IPS-11a (cell line): ENCODE data around the gene RRH.
"Not testable (repeated sequence)": the region's sequence is repeated elsewhere in the genome, so short reads cannot be mapped to it uniquely, and the experiment has no call there.

ENCODE experiments used
- H3K4me3 ChIP-seq: one replicate; pipeline ENCODE4 v1.5.1; 2013; ENCODE audit warnings: low read depth, low read length, control low read depth

Gene RRH

GRCh38 chr4:109836985-109837384 lies 9.2 kb downstream of the RRH start:
- H3K4me3 ChIP-seq = no peak overlapping the region

DNA sequence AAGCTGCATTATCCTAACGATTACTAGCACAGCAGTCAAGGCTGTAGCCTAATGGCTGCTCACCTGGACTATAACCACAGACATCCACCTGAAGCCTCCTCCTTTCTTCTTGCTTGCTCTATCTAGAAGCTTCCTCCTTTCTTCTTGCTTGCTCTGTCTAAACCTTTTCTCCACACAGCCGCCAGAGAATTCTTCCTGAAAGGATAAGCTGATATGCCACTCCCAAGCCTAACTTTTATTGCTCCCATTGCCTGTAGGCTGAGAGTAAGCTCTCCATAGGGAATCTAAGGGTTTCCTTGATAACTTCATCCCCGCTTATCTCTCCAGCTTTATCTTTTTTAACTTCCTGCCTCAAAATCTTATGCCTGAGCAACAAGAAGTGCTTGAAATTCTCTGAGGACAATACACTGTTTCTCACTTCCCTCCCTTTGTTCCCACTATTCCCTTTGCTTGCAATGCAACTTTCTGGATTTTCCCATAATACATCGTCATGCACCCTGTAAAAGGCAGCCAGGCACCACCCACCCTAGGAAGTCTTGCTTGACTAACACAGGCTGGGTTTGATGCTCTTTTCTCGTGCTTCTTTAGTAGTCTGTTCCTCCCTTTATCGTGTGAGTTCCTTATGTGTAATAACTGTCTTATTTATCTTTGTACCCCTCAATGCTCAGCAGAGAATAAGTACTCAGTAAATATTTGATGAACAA lies 18.8 kb downstream of the RRH start:
- no peak overlapping the region for H3K4me3 ChIP-seq

DNA sequence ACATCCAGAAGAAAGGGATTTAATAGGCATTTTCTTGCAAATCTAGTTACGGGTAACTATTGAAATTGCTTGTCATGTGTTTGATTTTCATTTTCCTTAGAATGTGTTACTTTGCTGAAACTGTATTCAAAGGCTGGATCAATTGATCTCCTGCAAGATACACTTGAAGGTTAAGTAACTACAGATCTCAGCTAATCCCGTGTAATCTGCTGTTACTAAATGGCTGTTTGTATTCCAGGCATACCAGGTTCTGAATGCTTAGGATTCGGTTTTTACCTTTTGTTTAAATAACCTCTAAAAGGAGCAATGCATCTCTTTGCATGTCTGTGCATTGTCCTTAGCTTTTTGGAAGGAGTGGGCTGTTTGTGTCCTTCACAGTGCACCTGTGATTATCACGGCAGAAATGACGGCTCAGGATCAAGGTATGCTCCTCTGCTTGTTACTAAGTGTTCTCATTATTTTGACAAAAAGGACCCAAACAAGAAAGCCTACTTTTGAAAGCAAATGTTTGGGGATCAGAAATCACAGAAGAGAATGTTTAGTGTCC lies 20.2 kb downstream of the RRH start, which contains the start of gene LRIT3:
TSS of gene LRIT3 (plus strand) at position 212 of the 547 bp plus-strand sequence. CDS start at position 307, 95 bp downstream.
- H3K4me3 ChIP-seq = no peak within 1 kb of the TSS

DNA sequence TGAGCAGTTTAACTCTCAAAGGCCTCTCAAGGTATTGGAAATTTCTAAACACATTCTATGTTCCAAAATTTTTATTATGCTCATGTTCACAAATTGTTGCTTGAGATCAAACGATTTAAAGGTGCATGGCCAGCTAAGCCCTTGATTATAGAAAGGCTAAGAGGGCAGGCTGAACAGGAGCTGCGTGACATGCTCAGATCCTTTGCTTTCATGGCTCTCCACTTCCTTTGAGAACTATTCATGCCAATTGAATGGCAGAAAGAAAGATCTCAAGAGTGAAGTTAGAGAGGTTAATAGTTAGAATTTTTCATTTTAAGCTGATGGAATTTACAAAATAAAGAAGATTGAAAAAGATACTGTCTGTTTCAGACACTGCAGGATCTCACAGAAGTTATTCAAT lies 20.7 kb downstream of the RRH start:
- no peak overlapping the region for H3K4me3 ChIP-seq

DNA sequence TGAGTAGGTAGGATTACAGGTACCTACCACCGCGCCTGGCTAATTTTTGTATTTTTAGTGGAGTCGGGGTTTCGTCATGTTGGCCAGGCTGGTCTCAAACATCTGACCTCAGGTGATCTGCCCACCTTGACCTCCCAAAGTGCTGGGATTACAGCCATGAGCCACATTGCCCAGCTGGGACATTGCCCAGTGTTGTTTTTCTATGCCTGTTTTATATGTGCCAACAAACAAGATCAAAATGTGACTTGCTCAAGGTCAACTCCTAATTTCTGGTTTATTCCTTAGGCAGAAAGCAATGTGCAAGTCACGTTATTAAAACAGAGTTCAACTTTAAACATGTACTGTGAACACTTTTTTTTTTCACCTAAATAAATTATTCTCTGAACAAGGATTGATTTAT lies 22.8 kb downstream of the RRH start:
- H3K4me3 ChIP-seq = no peak overlapping the region

- not testable (repeated sequence) for H3K4me3 ChIP-seq
Observed at GRCh38 chr4:109859426-109860300, 31.9 kb downstream of the RRH start.

GRCh38 chr4:109861271-109861670 lies 33.5 kb downstream of the RRH start:
- no peak overlapping the region for H3K4me3 ChIP-seq

DNA sequence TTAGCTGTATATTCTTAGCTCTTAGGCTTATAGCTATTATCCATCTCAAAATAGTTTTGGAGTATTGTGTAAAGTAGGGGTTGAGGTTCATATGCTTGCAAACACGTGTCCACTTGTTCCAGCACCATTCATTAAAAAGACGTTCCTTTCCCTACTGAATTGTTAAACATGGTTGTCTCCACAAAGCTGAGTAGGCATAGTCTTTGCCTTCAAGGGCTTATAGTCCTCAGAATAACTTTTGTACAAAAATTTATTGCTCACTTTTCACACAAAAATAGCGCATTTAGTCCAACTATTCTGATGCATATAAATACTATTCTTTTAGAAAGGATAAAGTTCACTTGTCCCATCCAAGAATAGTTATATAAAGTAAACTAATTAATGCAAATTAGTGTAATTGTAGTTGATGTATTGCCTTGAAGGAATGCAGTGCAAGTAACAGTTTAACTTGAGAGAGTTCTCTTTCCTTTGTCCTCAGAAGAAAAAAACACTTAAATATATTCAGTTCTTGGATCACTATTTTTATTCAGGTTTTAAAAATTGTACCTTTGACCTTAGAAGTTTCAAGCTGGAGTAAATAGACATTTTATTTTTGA lies 34.2 kb downstream of the RRH start:
- no peak overlapping the region for H3K4me3 ChIP-seq

GRCh38 chr4:109864134-109864533 lies 36.4 kb downstream of the RRH start:
- no peak overlapping the region for H3K4me3 ChIP-seq

DNA sequence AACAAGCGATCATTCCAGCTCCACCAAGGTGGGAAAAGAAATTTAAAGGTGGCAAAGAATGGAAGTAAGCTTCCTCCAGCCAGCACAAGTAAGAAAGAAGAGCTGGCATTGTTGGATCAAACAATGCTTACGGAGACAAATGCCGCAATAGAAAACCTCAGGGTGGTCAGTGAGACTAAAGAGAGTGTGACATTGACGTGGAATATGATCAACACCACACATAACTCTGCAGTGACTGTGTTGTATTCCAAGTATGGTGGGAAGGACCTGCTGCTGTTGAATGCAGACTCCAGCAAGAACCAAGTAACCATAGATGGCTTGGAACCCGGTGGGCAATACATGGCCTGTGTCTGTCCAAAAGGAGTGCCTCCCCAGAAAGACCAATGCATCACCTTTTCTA lies 42.3 kb downstream of the RRH start:
- H3K4me3 ChIP-seq = no peak overlapping the region

DNA sequence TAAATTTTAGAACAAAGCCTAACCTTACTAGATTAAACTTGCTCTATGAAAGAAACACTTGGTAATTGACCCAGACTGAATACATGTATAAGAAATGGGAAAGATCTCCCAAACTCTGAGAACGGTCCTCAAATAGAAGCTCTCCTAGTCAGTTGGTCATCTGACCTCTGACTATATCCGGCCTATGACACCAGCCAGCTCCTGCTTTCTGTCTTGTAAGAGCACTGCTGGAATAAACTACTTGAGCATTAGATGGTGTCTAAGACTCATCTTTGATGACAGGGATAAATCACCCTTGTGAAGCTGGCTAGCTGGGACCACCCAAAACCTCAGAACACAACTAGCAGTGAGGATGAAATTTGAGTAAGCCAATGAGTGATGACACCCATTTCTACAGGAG lies 44.3 kb downstream of the RRH start:
- H3K4me3 ChIP-seq = no peak overlapping the region

GRCh38 chr4:109872950-109873656 lies 45.3 kb downstream of the RRH start:
- no peak overlapping the region for H3K4me3 ChIP-seq

DNA sequence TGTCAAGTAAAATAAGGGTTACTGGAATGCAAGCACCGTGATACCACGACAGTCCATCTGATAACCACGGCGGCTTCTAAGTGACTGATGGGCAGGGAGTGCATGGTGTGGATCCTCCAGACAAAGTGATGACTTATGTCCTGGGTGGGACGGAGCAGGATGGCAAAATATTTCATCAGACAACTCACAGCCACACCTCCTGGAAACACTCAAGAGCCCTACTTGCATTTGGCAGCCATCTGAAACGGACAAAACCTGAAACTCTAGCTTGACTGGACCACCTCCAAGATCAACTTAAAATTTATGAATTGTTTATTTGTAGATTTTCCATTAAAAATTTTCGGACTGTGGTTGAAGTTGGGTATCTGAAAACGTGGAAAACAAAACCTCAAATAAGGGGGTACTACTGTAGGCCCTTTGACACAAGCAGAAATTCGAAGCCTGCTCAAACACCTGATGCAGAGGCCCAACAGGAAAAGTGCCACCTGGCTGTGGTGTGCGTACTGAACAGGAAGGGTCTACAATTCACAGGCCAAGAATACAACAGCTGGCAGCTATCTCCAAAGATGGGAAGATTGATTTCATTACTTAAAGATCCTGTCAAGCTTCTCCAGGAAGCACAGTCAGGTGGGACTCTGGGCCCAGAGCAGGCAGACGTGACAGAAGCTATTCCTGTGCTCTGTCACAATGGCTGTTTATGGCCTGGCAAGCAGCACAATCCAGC lies 46.2 kb downstream of the RRH start:
- H3K4me3 ChIP-seq = no peak overlapping the region

GRCh38 chr4:109875106-109875505 lies 47.3 kb downstream of the RRH start:
- H3K4me3 ChIP-seq = no peak overlapping the region

- not testable (repeated sequence) for H3K4me3 ChIP-seq
Observed at GRCh38 chr4:109875553-109875952, 47.8 kb downstream of the RRH start.

DNA sequence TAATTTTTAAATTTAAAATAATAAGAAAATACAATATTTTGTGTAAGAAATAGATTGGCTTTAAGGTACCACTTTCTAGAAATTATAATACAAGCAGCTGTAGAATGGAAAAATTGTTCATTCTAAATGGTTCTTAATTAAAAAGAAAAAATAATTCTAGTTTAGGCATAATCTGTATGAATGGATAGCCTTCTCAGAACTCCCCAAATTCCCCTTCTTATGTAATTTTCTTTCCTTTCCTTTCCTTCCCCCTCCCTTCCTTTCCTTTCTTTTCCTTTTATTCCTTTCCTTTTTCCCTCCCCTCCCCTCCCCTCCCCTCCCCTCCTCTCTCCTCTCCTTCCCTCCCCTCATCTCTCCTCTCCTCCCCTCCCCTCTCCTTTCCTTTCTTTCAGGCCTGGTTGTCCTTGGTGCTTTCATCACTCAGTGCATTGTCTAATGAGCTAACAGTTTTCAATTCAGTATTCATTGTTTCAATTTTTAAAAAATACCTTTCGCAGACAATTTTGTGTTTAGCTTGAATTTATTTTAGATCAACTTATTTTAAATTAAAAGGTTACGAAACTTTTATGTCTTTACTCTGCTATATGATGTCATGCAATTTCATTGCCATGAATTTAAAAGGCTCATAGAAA lies 49.0 kb downstream of the RRH start:
- no peak overlapping the region for H3K4me3 ChIP-seq

DNA sequence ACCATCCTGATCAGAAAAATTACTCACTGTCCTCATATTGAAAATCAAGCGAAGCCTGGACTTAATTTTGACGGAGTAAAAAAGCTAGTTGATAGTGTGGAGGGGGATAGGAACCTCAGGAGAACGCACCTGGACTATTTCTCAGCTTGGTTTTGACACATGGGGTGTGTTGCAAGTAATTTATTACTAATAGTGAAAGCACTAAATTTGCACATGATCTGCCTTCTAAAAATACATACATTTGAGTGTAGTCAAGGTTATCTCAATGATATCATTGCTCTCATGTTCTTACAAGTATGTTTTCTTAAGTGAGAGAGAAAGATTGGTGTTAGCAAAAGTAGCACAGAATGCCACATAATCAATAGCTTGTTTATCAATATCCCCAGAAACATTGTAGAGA lies 49.6 kb downstream of the RRH start:
- no peak overlapping the region for H3K4me3 ChIP-seq

- no peak overlapping the region for H3K4me3 ChIP-seq
Observed at GRCh38 chr4:109878355-109878754, 50.6 kb downstream of the RRH start.

DNA sequence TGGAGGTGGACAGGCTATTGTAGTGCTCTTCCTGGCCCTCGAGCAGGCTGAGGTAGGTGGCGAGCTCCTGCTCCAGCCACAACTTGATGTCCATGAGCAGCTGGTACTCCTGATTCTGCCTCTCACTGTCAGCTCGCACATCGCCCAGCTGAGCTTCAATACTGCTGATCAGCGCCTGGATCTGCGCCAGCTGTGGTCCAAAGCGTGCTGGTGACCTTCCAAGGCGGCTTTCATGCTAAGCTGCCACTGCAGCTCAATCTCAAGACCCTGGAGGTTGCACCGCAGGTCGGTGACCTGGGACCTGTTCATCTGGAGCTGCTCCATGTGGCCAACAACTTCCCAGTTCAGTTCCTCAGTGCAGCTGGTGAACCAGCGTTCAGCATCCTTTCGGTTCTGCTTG lies 51.3 kb downstream of the RRH start:
- H3K4me3 ChIP-seq = no peak overlapping the region
